Stimulated activated CD4-positive, alpha-beta T cell treated with anti-CD3 and anti-CD28 coated beads, Interleukin-4, amount 100 ng/mL, for 1 hour (primary cell): Measurements from ENCODE around the gene CADM2.

Source experiments
- DNase-seq: peaks from one replicate; pipeline ENCODE4 v3.0.0-alpha.2; 2020

Gene CADM2

DNA sequence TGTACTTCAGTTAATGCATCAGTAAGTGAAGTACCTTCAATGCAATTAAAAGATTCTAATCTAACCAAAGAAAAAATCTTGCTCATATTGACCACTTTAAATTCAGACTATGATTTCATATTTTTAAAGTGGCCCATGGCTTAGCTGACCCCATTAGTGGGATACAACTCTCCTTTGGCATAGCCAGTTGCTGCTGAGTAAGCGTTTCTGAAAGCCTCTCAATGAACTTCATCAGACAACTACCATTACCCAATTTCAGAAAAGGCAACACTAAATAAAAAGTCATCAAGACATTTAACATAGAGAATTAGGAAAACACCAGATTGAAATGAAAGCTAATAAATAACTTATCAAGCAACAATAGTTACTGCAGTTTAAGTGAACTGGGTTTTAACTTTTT is 27.0 kb downstream of the CADM2 start:
- DNase-seq = no peak

DNA sequence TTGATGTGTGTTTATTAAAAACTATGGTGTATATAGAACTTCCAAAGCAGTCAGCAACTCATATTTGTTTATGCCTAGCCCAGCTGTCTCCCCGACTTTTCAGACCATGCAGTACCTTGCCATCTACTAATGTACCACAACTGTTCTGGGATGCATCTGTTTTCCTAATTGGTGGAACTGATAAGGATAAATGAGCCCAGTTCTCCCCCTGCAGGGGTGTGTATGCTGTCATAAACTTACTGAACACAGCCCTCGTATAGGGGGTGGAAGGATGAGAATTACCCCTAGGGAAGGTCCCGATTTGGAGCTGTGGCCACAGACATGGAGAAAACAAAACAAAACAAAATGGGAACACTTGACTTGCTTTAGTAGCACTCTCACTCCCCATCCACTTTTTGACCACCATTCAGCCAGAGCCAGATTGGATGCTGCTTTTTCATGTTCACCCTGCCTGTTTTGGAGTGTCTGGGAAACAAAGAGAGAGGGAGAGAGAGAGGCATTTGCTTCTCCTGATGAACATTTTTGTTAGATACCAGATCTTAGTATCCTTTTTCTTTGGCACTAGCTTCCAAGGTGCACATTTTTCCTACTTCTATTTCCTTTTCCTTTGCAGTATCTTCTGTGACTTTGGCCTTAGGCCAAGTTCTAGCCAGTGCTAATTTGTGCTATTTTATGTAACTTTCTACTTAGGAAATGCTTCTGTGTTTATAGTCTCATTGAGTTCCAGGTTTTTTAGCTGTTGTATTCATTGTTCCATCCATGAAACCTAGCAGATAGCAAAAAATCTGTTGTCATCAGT is 29.1 kb downstream of the CADM2 start:
- DNase-seq = no peak

DNA sequence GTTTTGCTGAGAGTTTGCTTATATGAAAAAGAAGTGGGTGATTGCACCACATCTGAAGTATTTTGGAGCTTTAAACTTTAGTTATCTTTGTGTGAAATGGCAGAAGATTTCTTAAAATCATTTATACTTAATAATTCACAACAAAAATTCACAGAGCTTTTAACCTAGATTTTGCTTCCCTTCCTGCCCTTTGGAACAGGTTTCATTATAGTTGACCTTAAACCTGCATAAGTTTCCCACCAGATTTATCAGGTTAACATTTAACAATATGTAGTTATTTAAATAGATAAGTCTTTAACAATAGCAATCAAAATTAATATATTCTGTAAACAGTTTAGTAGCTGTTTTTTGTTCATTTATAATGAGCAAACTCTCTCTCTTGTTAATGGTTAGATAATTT is 30.3 kb downstream of the CADM2 start:
- DNase-seq = no peak

DNA sequence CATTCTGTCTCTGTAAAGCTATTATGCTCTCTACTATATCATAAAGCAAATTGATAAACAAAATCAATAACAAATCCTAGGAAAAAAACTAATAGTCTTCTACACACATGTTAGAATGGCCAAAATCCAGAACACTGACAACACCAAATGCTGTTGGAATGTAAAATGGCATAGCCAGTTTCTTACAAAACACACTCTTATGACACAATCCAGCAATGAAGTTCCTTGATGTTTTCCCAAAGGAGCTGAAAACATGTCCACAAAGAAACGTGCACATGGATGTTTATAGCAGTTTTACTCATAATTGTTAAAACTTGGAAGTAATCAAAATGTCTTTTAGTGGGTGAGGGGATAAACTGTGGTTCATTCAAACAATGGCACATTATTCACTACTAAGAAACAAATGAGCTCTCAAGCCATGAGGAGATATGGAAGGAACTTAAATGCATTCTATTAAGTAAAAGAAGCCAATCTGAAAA is 32.7 kb downstream of the CADM2 start:
- no peak for DNase-seq

DNA sequence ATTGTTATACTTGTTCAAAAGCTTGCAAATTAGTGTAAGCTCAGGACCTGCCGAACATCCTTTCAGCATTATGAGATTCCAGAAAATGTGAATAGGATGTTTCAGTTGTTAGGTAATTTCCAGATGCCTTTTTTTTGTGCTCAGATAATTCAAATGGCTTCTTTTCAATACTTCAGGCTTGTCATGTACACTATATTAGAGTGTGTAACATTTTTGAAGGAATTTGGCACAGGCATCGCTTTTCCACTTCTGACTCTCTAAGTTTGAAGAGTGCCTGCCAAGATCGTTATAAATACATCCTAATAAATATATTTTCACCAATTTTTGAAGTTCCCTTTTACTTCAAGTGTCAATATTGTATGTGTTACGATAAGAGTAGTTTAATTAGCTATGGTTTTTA is 35.2 kb downstream of the CADM2 start:
- DNase-seq = no peak

DNA sequence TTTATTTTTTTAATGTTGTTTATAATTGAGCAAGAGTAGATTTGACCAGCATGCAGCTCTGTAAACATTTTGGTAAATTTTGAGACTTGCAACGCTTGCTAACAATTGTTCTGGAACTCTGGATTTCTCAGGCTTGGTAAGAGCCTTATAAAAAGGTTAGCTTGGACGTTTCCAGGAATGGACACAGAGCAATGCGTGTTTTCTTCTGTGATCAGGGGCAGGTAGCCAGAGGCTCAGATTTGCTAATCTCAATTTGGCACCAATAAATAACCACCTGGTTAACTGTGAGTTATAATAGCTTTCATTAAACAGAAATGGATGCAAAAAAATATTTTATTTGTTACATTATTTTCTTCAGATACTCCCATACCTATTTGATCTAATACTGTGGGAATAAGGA is 39.8 kb downstream of the CADM2 start:
- no peak for DNase-seq

DNA sequence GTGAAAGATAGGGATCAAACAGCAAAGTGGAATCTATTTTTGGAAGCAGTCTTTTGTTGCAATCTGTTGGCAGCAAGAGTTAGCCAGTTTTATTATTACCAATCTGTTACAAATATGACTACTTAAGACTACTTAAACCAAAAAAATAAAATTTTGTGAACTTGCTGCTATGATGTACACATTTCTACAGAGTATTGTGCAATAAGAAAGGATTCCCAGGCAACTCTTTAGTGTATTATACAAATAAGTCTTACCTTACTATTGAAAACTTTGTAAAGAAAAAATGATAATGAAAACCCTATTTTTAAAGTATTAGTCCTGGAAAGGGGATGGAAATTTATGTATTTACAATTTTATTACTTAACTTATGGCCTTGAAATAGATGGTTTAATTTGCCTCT is 44.7 kb downstream of the CADM2 start:
- no peak for DNase-seq

DNA sequence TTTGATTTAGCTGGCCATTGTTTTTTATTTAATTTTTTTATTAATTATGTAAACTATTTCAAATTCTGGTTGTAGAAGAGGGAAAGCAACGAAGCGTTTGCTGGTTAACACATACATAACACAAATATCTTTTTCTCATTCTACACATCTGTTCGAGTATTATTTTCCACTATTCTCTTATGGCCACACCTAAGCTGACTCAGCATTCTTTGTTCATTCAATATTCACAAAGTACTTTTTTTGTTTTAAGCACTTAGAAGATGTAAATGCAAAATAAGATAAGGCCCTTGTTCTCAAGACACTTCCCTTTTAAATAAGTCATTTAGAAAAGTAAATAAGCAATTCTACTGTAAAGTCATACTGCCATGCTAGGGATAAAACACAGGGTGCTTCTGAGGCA is 45.4 kb downstream of the CADM2 start:
- no peak for DNase-seq

DNA sequence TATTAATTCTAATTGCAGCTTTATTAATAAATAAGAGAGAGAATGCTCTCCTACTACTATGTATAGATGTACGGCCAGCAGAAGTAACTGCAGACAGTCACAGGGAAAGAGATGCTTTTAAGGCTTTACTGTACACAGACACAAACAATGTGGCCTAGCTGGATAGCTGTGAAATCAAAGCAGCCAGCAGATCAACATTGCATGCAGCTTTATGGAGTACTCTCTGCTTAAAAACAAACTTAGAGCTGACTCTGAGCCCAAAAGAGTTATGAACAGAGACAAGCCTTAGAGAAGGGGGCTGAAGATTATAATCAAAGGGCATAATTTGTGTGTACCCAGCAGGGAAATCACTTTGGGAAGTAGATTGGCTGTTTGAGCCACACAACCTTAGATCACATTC is 47.2 kb downstream of the CADM2 start:
- DNase-seq = no peak

DNA sequence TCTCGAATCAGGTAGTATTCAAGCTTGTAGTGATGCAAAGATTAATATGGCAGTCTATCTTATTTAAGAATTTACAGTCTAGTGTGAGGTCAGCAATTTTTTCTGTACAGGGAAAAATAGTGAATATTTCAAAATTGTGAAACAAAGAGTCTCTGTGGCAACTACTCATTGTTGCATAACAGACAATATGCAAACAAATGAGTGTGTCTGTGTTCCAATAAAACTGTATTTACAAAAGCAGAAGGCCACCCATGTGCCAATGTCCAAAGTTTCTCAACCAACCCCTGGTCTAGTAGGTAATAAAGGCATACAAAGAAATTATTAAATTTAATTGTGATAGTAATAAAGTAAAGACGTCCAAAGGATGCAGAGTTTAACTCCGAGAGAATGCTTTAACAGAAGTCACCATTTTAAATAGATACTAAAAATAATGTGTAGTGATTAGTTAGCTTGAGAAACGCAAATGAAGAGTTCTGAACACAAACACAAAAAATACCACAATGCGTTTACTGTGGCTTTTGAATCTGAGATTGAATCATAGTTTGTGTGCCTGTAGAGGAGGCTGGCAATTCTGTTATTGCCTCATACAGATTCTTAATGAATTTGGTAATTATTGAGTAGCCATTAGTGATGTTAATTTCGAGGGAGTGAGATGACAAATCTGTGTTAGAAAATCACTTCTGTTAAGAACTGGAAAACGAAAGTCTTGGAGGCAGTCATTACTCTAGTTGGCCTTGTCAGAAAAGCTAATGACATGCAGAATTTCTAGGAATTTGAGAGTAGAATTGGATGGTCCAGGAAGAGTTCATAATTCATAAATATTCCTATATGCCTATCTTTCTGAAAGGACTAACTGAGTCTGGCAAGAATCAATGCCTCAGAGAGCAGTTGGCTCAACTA is 48.7 kb downstream of the CADM2 start:
- no peak for DNase-seq

DNA sequence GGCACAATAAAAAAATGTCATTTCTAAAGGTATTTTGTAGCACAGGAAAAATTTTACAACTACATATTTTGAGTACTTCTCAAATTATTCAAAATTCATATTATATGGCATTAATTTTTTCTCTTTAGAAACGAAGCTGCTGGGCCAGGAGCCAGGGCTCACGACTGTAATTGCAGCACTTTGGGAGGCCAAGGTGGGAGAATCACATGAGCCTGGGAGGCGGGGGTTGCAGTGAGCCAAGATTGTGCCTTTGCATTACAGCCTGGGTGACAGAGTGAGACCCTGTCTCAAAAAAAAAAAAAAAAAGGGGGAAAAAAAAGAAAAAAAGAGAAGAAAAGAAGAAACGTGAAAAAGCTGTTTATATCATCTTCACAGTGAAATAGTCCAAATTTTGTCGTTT is 62.0 kb downstream of the CADM2 start:
- DNase-seq = no peak

DNA sequence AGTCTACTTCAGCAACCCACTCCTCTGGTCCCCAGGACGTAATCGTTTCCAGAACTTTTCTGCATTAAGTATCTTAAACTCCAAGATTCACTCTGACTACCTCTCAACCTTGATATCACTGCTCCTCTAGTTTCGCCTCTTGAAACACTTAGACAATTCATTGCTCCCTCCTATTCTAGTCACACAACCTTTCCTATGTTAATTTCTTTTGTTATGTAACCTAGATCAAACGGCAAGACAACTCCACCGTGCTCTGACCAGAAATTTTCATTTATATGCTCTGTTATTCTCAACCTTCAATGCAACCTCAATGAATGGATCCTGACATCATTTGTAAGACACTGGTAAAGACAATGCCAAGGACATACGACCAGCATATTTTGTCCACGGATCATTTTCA is 71.3 kb downstream of the CADM2 start:
- DNase-seq = no peak

DNA sequence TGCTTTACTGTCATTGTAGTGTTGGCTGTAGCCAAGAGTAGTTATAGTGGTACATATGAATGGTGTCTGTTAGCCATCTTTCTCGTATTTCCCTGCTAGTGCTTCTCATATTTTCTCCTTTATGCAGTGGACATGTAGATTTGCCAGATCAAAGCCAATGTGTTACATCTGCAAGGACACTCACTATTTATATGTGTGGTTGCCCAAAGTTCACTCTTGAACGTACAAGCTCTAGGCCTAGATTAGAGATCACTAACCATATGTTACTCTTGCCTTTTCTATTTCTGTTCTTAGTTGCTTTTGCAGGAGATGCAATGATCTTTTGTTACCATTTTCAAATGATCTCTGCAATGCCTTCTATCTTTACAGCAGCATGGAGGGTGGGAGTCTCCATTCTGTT is 78.4 kb downstream of the CADM2 start:
- DNase-seq = no peak

DNA sequence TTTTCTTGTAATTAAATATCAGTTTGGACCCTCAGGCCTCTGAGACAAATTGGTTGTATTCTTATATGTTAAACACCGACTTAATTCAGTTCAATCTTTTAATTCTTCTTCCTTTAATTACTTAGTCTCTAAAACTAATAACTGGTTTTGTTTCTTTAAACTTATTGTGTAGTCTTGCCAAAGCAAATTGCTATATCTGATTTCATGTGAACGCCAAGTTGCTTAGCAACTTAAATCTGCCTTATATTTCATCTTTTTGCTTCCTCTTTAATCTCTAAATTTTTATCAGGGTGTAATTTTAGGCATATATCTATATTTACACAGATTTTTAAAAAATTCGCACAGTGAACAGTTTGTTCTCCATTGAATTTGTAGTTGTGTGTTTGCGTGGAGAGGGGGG is 82.2 kb downstream of the CADM2 start:
- DNase-seq = no peak

DNA sequence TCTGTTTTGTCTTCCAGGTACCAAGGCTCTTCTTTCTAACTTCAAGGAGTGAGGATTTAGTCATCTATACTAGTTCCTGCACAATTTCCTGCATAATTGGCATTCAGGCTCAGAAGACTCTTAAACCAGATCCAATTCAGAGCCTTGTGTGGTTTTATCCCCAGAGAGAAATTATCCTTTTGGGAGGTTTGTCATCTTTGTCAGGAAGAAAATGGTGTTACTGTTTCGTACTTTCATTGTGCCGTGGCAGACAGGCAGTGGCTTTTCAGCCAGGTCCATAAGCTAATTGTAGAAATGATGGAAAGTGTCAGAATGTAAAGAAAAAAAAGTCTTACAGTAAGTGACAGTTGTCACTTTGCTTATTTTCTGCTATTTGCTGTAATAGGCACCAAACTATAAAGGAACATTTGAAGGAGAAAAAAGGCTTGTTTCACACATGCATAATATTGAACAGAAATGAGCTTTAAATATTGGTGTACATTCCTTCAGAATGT is 82.8 kb downstream of the CADM2 start:
- DNase-seq = no peak

DNA sequence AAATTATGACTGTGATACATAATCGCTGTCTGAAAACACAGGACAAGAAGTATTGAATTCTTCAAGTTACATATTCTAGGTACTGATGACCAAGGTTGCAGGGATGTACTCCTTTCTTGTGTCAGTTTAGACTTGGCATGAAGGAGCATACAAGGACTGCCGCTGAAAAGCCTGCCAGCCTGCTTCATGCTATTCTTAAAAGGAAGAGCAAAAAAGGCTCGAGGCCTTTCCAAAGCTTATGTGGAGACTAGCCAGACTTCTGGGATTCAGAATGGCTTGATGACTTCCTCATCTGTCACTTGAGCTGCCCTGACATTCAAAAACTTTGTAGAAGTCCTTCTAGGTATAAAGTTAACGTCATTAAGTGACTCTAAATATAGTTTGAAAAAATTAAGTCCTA is 92.0 kb downstream of the CADM2 start:
- no peak for DNase-seq

DNA sequence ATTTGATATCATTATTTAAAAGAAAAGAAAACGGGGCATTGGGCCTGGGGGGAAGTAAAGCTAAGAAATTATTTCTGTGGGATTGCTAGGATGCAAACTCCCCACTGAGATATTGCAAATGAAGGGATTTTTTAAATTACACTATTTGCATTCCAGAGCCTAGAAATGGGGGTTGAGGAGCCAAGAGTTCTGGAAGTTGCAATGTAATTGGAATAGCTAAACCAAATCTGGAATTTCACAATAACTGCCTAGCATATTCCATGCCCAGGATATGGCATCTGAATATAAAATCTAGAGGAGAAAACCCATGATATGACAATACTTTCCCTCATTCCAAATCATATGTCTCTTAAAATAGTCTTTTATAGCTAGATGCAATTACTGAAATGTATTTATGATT is 93.0 kb downstream of the CADM2 start:
- no peak for DNase-seq

DNA sequence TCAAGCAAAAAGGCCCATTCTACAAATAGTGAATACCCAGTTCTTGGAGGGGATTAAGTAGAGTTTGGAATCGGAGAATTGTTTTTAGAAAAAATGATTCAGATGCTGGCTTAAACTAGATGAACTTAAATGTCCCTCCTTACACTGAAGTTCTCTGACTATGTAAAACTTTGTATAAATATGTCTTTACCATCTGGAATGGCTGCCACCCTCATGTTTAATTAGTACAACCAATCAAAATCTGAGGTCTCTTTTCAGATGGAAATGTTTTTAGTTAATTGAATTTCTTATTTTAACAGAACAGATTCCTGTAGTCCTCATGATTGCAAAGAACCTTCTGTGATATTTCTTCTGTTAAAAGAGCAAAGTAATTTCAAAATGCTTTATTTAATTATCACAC is 94.8 kb downstream of the CADM2 start:
- DNase-seq = no peak

DNA sequence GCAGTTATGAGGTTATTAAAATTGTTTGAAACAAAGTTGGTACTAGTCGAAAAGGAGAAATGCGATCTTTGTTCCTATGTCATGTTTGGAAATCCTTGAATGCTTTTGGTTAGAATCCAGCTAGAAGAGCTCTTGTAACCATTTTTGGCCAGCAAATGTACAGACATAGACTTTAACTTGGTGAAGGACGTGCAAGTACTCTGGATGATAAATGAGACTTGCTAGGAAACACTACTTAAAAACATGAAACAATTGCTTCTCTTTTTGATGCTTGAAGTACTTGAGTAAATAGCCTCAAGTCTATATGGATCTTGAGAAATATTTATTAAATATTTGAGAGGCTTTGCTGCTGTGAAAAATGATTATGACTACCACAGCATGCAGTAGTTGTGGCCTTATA is 95.8 kb downstream of the CADM2 start:
- DNase-seq = no peak

DNA sequence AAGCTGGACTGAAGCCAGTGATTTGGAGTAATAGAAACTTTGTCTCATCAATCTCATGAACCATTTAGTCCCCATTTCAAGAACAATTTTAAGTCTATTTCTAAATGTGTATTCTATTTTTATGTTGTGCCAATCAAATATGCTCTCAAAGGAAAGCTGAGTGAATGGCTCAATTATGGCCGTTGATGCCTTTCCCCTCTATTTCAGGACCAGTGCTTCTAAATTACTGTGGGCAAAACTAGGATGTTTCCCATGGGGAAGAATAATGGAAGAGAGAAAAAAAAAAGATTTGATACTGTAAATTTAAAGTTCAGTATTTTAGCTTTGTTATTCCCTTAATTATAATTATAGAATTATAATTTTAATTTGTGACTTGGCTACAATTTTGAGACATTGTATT is 110.1 kb downstream of the CADM2 start:
- DNase-seq = no peak

DNA sequence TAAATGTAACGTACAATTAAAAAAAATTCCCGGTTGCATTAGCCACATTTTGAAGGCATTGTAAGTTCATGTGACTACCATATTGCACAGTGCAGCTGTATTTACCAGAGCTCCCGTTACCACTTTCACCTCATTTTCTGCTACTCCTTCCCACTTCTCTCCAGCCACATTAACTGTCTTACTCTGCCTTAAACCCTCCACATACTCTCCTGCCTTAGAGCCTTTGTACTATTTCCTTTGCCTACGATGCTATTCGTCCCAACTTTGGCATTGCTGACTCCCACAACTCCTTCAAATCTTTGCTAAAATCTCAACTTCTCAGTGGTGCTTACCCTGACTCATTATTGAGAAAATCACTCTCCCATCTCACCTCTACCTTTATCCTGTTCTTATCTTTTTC is 115.2 kb downstream of the CADM2 start:
- no peak for DNase-seq

DNA sequence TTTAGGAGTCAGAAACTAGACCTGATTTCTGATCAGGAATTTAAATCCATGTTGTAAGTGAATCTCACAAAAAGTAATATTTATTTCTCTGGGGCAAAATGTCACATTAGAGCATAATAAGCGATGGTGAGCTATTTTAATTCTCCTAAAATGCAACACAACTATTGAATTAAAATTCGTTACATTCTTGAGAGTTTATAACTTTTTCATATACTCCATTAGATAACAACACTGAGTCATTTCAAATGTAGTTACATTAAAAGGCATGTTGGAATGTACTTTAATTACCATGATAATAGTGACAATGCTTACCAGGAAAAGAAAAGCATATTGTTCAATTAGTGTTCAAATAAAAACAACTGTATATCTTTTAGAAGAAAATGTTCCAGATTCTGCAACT is 116.9 kb downstream of the CADM2 start:
- DNase-seq = no peak

DNA sequence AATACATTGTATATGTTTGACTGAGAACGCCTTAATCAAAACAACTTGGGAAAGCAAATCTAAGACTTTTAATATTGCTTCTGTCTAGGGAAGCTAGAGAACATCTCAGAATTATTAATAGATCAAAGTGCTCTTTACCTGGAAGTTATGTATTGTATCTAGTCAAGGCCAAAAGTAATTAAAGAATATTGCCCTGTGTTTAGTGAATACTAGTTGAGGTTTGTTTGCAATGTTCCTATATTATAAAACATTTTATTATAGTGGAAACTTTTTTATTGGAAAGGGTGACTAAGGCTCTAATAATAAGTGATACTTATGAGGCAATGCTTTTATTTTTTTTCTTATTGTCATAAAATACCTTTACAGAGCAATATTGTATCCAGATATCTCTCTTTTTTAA is 118.2 kb downstream of the CADM2 start:
- DNase-seq = no peak
